Activated T-helper 9 cell treated with anti-CD3 and anti-CD28 coated beads, Interleukin-2, amount 50 U/mL, for 16 hours (primary cell): ENCODE data around the gene IRAK2.
A peak's percentile ranks its signal among the peaks of the same experiment; 100 is the strongest.
"Not testable (repeated sequence)": the region's sequence is repeated elsewhere in the genome, so short reads cannot be mapped to it uniquely, and the experiment has no call there.

Experiments
- DNase-seq: peaks from one replicate; pipeline ENCODE4 v3.0.0-alpha.2; 2020; ENCODE audit warnings: low read depth

Gene IRAK2, protein sequence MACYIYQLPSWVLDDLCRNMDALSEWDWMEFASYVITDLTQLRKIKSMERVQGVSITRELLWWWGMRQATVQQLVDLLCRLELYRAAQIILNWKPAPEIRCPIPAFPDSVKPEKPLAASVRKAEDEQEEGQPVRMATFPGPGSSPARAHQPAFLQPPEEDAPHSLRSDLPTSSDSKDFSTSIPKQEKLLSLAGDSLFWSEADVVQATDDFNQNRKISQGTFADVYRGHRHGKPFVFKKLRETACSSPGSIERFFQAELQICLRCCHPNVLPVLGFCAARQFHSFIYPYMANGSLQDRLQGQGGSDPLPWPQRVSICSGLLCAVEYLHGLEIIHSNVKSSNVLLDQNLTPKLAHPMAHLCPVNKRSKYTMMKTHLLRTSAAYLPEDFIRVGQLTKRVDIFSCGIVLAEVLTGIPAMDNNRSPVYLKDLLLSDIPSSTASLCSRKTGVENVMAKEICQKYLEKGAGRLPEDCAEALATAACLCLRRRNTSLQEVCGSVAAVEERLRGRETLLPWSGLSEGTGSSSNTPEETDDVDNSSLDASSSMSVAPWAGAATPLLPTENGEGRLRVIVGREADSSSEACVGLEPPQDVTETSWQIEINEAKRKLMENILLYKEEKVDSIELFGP

DNA sequence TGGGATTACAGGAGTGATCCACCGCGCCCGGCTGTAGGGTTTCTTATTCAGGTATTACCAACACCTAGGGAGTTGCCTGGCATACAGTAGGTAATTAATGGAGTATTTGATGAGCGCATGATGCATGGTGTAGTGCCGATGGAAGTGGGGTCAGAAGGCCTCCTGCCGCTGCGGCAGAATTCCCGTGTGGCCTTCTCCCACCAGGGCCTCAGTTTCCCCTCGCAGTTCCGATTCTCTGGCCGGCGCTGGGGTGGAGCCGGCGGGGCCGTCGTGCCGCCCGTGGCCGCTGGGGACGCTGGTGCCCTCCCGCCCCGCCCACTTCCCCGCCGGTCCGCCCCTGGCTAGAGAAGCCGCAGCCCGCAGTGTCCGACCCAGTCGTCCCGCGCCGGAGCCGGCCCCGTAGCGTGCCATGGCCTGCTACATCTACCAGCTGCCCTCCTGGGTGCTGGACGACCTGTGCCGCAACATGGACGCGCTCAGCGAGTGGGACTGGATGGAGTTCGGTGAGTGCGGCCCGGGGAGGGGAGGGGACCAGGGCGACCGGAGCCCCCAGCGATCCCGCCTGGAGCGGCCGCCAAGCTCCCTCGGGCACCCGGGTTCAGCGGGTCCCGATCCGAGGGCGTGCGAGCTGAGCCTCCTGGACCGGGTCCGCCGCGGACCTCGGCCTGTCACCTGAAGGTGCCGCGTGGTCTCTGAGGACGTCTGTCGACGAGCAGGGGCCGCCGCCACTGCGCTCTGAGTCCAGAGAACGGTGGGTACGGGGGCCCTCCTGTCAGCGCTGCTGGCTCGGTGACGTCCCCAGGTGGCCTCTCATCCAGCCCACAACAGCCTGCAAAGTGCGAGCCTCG is at the start of gene IRAK2:
Gene IRAK2, plus strand, starts transcription at position 374 of the 848 bp plus-strand sequence. Its CDS starts 36 bp downstream, at position 410.
- DNase-seq = peak; percentile 54

DNA sequence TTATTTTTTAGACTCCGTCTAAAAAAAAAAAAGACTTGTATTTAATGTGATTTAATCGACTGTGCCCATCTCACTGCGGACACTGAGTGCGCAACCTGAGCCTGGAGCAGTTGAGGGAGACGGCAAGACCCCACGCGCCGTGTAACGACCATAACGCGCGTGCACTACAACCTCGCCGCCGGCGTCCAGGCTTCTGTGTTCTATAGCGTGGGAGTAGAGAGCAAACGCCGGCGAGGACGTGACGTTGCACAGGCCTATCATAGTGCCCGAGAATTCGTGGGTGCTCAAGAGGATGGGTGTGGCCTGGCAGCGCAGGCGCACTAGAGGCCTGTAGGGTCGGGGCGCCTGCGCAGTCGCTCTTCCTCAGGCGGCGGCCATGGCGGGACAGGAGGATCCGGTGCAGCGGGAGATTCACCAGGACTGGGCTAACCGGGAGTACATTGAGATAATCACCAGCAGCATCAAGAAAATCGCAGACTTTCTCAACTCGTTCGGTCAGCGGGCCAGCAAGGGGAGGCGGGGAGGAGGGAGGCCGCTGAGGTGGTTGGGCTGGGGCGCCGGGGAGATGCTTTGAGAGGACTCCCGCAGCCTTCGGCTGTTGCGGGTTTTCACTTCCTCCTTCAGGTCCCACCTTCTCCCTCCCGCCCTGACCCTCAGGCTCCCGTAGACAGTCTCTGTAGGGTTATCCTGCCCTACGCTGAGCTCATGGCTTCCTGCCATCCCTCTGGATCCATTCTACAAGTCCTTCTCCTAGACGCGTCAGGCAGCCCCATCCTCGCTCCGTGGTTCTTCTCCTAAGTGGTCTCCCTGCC is 49.2 kb upstream of the IRAK2 start, which contains the start of gene BRK1:
Gene BRK1, plus strand, starts transcription at position 350 of the 812 bp plus-strand sequence. Its CDS starts 27 bp downstream, at position 377.
- peak; percentile 90 for DNase-seq

DNA sequence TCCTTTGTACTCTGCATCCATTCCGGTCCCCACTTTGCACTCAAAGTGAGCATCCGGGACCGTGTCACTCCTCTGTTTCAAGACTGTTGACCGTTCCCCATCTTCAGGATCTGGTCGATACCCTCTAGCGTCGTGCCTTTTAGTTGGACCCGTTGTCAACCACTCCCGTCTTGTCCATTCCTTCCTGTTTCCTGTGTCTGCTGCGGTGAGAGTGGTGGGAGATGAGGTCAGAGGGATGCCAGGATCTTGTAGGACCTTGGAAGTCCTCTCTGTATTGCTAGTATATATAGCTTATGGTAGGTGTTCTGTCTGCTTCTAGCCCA is 48.6 kb upstream of the IRAK2 start:
- no peak for DNase-seq

DNA sequence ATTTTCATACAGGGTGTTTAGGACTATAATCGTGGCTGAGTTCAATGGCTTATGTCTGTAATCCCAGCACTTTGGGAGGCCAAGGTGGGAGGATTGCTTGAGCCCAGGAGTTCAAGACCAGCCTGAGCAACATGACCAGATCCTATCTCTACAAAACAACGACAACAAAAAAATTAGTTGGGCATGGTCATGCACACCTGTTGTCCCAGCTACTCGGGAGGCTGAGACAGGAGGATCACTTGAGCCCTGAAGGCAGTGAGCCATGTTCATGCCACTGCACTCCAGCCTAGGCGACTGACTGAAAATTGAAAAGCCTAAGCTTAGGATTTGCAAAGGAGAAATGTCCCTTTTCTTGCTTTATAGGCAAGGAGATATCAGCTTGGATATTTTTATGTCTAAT is 47.8 kb upstream of the IRAK2 start:
- no peak for DNase-seq

DNA sequence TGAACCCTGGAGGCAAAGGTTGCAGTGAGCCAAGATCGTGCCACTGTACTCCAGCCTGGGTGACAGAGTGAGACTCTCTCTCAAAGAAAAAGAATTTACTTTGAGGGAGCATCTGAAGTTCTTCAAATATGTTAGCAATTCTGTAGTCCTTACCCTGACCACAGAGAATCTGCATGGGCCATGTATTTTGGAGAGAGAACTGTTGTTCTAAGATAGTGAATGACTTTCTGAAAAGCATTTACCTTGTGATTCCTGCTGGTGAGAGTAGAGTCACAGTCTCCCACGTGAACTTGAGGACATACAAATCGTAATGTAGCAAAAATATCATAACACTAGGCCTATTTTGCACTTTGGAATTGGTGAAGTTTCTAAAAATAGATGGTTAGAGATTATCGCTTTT is 45.3 kb upstream of the IRAK2 start:
- no peak for DNase-seq

DNA sequence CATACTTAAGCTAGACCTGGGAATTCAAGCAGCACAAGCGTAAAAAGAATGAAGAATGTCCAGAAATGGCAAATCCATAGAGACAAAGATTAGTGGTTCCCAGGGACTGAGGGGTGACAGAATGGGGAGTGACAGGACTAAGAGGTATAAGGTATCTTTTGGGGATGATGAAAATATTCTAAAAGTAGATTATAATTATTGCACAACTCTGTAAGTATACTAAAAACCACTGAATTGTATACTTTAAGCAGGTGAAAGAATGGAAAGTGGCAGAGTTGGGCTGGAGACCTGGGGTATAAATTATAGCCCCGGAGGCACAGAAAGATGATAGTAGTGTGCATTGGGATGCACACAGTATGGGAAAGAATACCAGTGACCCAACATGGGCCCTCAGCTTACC is 43.7 kb upstream of the IRAK2 start:
- DNase-seq = no peak

DNA sequence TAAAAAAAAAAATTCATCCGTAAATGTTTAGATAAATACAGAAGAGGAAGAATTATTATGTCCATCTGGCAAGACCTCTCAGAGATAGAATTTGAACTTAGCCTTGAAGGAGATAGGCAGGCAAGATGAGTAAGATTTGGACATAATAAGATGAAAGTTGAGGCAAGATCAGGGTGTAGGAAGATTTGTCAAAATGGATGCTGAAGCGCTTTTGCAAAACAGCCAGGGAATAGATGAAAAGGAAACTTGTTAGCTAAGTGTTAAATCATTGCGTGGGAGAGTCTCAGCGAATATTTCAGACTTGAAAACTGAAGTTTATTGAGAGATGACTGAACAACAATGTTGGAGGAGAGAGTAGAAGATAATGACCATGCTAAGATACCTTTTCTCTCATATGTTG is 42.0 kb upstream of the IRAK2 start:
- DNase-seq = no peak

DNA sequence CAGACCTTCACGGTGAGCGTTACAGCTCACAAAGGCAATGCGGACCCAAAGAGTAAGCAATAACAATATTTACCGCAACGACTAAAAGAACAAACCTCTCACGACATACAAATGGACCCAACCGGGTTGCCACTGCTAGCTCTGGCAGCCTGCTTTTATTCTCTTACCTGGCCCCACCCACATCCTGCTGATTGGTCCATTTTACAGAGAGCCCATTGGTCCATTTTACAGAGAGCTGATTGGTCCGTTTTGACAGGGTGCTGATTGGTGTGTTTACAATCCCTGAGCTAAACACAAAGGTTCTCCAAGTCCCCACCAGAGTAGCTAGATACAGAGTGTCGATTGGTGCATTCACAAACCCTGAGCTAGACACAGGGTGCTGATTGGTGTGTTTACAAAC is 28.8 kb upstream of the IRAK2 start:
- not testable (repeated sequence) for DNase-seq

DNA sequence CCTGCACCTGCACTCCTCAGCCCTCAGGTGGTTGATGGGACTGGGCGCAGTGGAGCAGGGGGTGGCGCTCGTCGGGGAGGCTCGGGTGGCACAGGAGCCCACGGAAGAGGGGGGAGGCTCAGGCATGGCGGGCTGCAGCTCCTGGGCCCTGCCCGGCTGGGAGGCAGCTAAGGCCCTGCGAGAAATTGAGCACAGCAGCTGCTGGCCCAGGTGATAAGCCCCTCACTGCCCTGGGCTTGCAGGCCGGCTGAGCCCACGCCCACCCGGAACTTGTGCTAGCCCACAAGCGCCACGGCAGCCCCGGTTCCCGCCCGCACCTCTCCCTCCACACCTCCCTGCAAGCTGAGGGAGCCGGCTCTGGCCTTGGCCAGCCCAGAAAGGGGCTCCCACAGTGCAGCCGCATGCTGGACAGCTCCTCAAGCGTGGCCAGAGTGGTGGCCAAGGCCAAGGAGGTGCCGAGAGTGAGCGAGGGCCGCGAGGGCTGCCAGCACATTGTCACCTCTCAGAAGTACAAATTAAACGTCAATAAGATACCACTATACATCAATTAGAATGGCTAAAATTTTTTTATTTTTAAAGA is 28.2 kb upstream of the IRAK2 start:
- DNase-seq = no peak

DNA sequence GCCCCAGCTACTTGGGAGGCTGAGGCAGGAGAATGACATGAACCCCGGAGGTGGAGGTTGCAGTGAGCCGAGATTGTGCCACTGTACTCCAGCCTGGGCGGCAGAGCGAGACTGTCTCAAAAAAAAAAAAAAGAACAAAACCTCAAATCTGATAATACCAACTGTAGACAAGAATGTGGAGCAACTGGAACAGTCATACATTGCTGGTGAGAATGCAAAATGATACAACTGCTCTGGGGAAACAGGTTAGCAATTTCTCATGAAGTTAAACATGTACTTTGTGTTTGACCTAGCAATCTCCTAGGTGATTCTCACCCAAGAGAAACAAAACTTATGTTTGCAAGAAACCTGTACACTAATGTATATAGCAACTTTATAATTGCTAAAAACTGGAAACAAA is 27.5 kb upstream of the IRAK2 start:
- no peak for DNase-seq

DNA sequence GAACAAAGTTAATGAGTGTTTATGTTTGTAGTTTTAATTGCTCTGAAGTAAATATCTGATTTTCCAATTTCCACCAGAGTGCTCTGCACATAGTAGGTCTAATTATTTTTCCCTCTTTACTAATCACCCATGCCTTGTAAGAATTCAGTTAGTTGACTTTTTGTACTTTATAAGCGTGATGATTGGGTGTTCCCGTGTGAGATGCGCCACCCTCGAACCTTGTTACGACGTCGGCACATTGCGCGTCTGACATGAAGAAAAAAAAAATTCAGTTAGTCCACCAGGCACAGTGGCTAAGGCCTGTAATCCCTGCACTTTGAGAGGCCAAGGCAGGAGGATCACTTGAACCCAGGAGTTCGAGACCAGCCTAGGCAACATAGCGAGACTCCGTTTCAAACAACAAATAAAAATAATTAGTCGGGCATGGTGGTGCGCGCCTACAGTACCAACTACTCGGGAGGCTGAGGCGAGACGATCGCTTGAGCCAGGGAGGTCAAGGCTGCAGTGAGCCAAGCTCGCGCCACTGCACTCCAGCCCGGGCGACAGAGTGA is 23.6 kb upstream of the IRAK2 start:
- no peak for DNase-seq

DNA sequence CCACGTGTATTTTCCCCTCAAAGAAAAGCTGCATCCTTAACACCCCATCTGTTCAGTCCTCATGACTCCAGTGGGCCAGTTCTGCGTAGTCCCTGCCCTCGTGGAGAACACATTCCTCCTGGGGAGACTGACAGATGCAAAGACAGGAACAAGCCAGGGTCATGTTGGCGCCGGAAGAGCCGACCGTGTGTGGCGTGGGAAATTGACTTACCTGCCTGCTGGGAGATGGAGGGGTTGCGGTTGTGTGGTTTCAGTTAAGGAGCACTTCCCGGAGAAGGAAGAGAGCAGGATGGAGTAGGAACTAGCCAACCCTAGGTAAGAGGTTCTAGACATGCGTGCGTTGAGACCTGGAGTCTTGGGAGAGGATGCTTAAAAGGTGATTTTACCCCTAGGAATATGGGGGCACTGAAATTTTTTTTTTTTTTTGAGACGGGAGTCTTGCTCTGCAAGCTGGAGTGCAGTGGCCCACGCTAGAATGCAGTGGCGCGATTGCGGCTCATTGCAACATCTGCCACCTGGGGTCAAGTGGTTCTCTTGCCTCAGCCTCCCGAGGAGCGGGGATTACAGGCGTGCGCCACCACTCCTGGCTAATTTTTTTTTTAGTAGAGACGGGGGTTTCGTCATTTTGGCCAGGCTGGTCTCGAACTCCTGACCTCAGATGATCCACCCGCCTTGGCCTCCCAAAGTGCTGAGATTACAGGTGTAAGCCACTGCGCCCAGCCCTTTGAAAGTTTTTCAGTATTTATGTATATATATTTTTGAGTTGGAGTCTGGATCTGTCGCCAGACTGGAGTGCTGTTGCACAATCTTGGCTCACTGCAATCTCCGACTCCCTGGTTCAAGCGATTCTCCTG is 21.8 kb upstream of the IRAK2 start:
- no peak for DNase-seq

DNA sequence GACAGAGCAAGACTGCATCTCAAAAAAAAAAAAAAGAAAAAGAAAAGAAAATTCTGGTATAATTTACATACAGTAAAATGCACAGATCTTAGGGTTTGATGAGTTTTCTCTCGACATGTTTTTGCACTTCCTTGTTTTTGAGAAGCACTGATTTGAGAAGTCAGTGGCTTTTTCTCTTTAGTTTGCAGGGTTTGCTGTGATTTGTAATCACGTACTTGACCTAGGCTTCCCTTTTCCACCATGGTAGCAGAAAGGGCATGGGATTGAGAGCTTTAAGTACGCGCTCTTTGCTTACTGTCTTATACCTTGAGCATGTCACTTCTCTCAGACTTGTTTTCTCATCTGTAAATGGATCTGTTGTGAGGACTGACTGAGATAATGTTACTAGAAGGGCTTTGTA is 19.0 kb upstream of the IRAK2 start:
- no peak for DNase-seq

DNA sequence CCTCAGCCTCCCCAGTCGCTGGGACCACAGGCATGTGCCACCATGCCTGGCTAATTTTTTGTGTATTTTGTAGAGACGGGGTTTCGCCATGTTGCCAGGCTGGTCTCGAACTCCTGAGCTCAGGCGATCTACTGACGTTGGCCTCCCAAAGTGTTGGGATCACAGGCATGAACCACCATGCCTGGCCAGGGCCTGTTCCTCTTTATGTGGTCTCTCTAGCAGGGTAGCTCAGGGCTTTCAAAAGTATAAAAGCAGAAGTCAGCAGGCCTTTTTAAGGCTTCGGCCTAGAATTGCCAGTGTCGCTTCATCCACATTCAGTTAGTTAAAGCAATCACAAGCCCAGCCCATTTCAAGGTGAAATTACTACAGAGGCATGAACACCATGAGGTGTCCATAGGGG is 15.5 kb upstream of the IRAK2 start:
- no peak for DNase-seq

DNA sequence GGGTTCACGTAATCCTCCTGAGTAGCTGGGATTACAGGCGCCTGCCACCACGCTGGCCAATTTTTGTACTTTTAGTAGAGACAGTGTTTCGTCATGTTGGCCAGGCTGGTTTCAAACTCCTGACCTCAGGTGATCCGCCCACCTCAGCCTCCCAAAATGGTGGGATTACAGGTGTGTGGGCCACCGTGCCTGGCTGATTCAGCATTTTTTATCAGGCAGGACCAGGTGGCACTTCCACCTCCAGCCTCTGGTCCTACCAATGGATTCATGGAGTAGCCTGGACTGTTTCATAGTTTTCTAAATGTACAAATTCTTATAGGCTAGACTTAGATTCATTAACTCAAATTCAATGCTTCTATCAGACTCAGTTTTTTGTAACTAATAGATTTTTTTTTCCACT is 13.7 kb upstream of the IRAK2 start:
- DNase-seq = no peak

DNA sequence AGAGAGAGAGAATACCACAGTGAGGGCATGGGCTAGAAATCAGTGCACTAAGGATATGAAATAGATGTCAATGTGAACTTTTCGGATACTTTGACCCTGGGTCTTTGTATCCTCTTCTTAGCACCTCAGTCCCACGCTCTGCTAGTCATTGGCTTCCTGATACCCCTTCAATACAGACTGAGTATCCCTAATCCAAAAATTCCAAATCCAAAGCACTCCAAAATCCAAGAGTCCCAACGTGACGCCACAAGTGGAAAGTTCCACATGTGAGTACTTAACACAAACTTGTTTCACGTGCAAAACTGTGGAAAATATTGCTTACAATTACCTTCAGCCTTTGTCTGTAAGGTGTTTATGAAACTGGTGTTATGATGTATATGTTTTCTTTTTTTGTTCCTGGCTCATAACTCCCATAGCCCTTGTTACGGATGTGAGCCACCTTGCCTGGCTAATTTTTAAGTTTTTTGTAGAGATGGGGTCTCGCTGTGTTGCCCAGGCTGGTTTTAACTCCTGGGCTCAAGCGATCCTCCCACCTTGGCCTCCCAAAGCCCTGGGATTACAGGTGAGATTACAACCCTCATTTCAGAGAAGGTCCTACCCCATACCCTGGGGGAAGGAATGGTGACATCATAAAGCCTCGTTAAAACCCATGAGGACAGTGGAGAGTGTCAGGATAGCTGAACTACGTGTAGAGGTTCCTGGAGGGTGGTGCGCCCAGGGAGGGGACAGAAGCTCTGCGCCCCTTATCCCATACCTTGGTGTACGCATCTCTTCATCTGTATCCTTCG is 10.2 kb upstream of the IRAK2 start:
- DNase-seq = no peak

DNA sequence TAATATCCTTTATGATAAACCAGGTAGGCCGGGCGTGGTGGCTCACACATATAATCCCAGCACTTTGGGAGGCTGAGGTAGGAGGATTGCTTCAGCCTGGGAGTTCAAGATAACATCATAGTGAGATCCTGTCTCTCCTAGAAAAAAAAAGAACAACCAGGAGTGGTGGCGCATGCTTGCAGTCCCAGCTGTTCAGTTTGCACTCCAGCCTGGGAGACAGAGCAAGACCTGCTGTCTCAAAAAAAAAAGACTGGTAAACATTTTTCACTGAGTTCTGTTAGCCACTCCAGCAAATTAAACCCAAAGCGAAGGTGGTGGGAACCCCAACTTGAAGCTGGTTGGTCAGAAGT is 9.6 kb upstream of the IRAK2 start:
- no peak for DNase-seq

DNA sequence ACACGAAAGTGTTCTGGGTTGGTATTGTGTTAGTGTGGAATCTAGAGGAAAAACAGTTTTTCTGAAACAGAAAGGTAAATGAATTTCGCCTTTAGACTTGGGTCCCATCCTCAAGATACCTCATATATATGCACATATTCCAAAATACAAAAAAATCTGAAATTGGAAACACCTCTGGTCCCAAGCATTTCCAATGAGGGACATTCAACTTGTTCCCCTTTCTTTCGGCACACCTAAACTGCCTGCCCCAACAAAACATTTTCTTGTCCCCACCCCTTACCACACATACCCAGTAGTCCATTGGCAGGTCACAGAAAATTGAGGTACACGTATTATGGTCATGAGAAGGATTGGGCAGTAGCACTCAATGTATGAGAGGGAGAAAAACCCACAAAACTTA is 9.1 kb upstream of the IRAK2 start:
- no peak for DNase-seq

DNA sequence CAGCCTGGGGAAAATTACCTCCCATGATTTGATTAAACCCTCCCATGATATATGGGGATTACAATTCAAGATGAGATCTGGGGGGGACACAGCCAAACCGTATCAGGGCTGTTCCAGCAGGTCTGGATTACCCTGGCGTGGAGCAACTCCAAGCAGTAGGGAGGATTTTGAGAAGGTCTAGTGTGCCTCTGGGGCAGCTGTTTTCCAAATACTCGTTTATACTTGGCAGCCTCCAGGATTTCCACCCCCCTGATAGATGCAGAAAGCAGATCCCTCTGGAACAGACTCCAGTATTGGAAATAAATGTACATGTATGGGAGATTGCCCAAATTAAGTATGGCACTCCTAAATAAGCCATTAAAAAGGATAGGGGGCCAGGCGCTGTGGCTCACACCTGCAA is 7.7 kb upstream of the IRAK2 start:
- no peak for DNase-seq

DNA sequence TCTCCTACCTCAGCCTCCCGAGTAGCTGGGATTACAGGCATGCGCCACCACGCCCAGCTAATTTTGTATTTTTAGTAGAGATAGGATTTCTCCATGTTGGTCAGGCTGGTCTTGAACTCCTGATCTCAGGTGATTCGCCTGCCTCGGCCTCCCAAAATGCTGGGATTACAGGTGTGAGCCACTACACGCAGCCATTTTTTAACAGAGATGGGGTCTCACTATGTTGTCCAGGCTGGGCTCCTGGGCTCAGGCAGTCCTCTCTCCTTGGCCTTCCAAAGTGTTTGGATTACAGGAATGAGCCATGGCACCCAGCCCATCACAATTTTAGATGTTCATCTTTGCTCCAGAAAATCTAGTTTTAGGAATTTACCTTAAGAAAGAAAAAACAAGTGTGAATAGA is 6.2 kb upstream of the IRAK2 start:
- DNase-seq = not testable (repeated sequence)
